Hepatocyte (in vitro differentiated cells): ENCODE data around the gene IPO11. TPM values are rescaled to one million over a fixed set of nuclear protein-coding genes. Genes with fewer than 3 reads are reported as not detected.

ENCODE experiments used
- DNase-seq: peaks from one replicate; pipeline ENCODE4 v3.0.0-alpha.2; 2016; ENCODE audit warnings: low spot score
- H2AFZ ChIP-seq: fragments of 200-600 bp; sonication (generic); 2 replicates; pipeline ENCODE4 v1.6.0; 2016; ENCODE audit warnings: antibody characterized with exemption, mild to moderate bottlenecking
- H3K27ac ChIP-seq: fragments of 200-600 bp; sonication (generic); 2 replicates; pipeline ENCODE4 v1.5.1; 2016; ENCODE audit warnings: mild to moderate bottlenecking
- H3K27me3 ChIP-seq: fragments of 200-600 bp; sonication (generic); 2 replicates; pipeline ENCODE4 v1.6.1; 2016
- H3K36me3 ChIP-seq: fragments of 200-600 bp; sonication (generic); replicated peaks from 2 replicates; pipeline ENCODE4 v1.5.1; 2016; ENCODE audit warnings: low read depth; ENCODE audit not compliant: insufficient read depth
- H3K4me1 ChIP-seq: fragments of 200-600 bp; sonication (generic); 2 replicates; pipeline ENCODE4 v1.5.1; 2016; ENCODE audit warnings: mild to moderate bottlenecking, moderate library complexity; ENCODE audit not compliant: insufficient read depth
- H3K4me2 ChIP-seq: fragments of 200-600 bp; sonication (generic); 2 replicates; pipeline ENCODE4 v1.6.0; 2016
- H3K4me3 ChIP-seq: fragments of 200-600 bp; sonication (generic); 2 replicates; pipeline ENCODE4 v1.5.1; 2016; ENCODE audit warnings: mild to moderate bottlenecking
- H3K79me2 ChIP-seq: fragments of 200-600 bp; sonication (generic); 2 replicates; pipeline ENCODE4 v1.6.0; 2017; ENCODE audit warnings: mild to moderate bottlenecking
- H3K9me2 ChIP-seq: fragments of 200-600 bp; sonication (generic); replicated peaks from 2 replicates; pipeline ENCODE4 v1.6.0; 2017; ENCODE audit warnings: mild to moderate bottlenecking; ENCODE audit not compliant: insufficient read depth
- H3K9me3 ChIP-seq: fragments of 200-600 bp; sonication (generic); 2 replicates; pipeline ENCODE4 v1.5.1; 2016; ENCODE audit warnings: low read depth, mild to moderate bottlenecking
- H4K20me1 ChIP-seq: fragments of 200-600 bp; sonication (generic); 2 replicates; pipeline ENCODE4 v1.6.0; 2016; ENCODE audit warnings: mild to moderate bottlenecking; ENCODE audit not compliant: insufficient read depth, poor library complexity, severe bottlenecking
- CTCF ChIP-seq: fragments of 200-600 bp; sonication (generic); IDR thresholded peaks from 2 replicates; pipeline ENCODE4 v1.5.1; 2016; ENCODE audit warnings: antibody characterized with exemption, mild to moderate bottlenecking; ENCODE audit not compliant: poor library complexity
- EZH2 ChIP-seq: fragments of 200-600 bp; sonication (generic); IDR thresholded peaks from 2 replicates; pipeline ENCODE4 v1.6.1; 2016; ENCODE audit warnings: antibody characterized with exemption, mild to moderate bottlenecking, borderline replicate concordance
- EZH2phosphoT487 ChIP-seq: fragments of 200-600 bp; sonication (generic); IDR thresholded peaks from one replicate; pipeline ENCODE4 v1.6.1; 2018; ENCODE audit warnings: antibody characterized with exemption, mild to moderate bottlenecking, low read depth, moderate library complexity; ENCODE audit not compliant: unreplicated experiment, severe bottlenecking
- WGBS: methylation state at CpG from one replicate; pipeline ENCODE4 v1.1.6; 2016; ENCODE audit warnings: low lambda C conversion rate; ENCODE audit errors: missing lambda C conversion rate; 5-methylcytosine and 5-hydroxymethylcytosine counted together
- polyA plus RNA-seq: library from polyadenylated mRNA; unstranded; fragments of >200 nt; fragmentation: Nextera tagmentation; extraction: Ambion mirVana; gene quantifications from 2 replicates; pipeline ENCODE4 v1.2.1, GENCODE V29; 2016
- total RNA-seq: library from RNA; depleted of rRNA; stranded (reverse); fragments of >200 nt; gene quantifications from 2 replicates; pipeline ENCODE4 v1.2.3, GENCODE V29; 2014

IPO11 gene
- total and polyA plus RNA-seq, 2 experiments from 2014 or later: 10.3 to 24.2 TPM

- TF ChIP-seq EZH2phosphoT487: no peak
- no peak for TF ChIP-seq EZH2
- TF ChIP-seq CTCF: no peak
- no peaks in the 10 kb centered on the region for H3K79me2 ChIP-seq
- no peak for DNase-seq
- no peaks in the 10 kb centered on the region for H3K9me2 ChIP-seq
- no peak overlapping the region for H3K4me3 ChIP-seq
- no peak overlapping the region for H3K27ac ChIP-seq
- H3K36me3 ChIP-seq: no peaks in the 10 kb centered on the region
- no peak overlapping the region for H3K4me2 ChIP-seq
- 92% methylated on average over 9 of the region's 9 CpGs for WGBS
- no peak overlapping the region for H2AFZ ChIP-seq
- no peaks in the 10 kb centered on the region for H3K27me3 ChIP-seq
- H3K4me1 ChIP-seq: no peaks in the 10 kb centered on the region
- H4K20me1 ChIP-seq: no peaks in the 10 kb centered on the region
- no peaks in the 10 kb centered on the region for H3K9me3 ChIP-seq
Observed at GRCh38 chr5:62498961-62499360, 86.4 kb downstream of the IPO11 start.

GRCh38 chr5:62499756-62500155 lies 87.2 kb downstream of the IPO11 start:
- Histone ChIP-seq H3K27me3 (no peaks in the 10 kb centered on the region), H3K4me3 (no peak overlapping the region), H3K79me2 (no peaks in the 10 kb centered on the region), H3K27ac (no peak overlapping the region), H3K4me1 (no peaks in the 10 kb centered on the region), H2AFZ (no peak overlapping the region), H3K9me3 (no peaks in the 10 kb centered on the region), H3K4me2 (no peak overlapping the region), H3K36me3 (no peaks in the 10 kb centered on the region), H3K9me2 (no peaks in the 10 kb centered on the region), H4K20me1 (no peaks in the 10 kb centered on the region)
- no peak for DNase-seq
- TF ChIP-seq EZH2 (no peak), EZH2phosphoT487 (no peak), CTCF (no peak)
- WGBS: over 99% methylated on average over 4 of the region's 4 CpGs

- WGBS: 96% methylated on average over 10 of the region's 10 CpGs
- H3K27ac ChIP-seq: no peak overlapping the region
- H3K9me3 ChIP-seq: no peaks in the 10 kb centered on the region
- no peak overlapping the region for H2AFZ ChIP-seq
- no peak for DNase-seq
- H3K4me3 ChIP-seq: no peak overlapping the region
- H3K79me2 ChIP-seq: no peaks in the 10 kb centered on the region
- no peaks in the 10 kb centered on the region for H4K20me1 ChIP-seq
- no peaks in the 10 kb centered on the region for H3K9me2 ChIP-seq
- no peaks in the 10 kb centered on the region for H3K36me3 ChIP-seq
- H3K27me3 ChIP-seq: no peaks in the 10 kb centered on the region
- TF ChIP-seq CTCF (no peak), EZH2phosphoT487 (no peak), EZH2 (no peak)
- H3K4me2 ChIP-seq: no peak overlapping the region
- H3K4me1 ChIP-seq: no peaks in the 10 kb centered on the region
Observed at GRCh38 chr5:62502456-62503101, 90.0 kb downstream of the IPO11 start.

- no peak for DNase-seq
- Histone ChIP-seq H2AFZ (no peak overlapping the region), H3K36me3 (no peaks in the 10 kb centered on the region), H3K4me1 (no peaks in the 10 kb centered on the region), H3K4me2 (no peak overlapping the region), H3K27me3 (no peaks in the 10 kb centered on the region), H4K20me1 (no peaks in the 10 kb centered on the region), H3K27ac (no peak overlapping the region), H3K4me3 (no peak overlapping the region), H3K9me2 (no peaks in the 10 kb centered on the region), H3K9me3 (no peaks in the 10 kb centered on the region), H3K79me2 (no peaks in the 10 kb centered on the region)
- no peak for TF ChIP-seq EZH2phosphoT487
- TF ChIP-seq CTCF: no peak
- no peak for TF ChIP-seq EZH2
Observed at GRCh38 chr5:62504129-62504528, 91.6 kb downstream of the IPO11 start.
